Measurements from ENCODE around the gene SSPN.

GRCh38 chr12:26283617-26284016 is 88.2 kb downstream of the SSPN start:
- TF ChIP-seq CTCF (IDR thresholded peaks at IDR 0.05; ENCODE audit: borderline replicate concordance, extremely low read depth, low read length, poor library complexity, severe bottlenecking) (no peak), EZH2 (IDR thresholded peaks at IDR 0.05; ENCODE audit: borderline replicate concordance, low read depth, low read length, severe bottlenecking) (no peak)
